GM21528 (cell line): ENCODE results near the gene AMH.
A peak's percentile ranks its signal among the peaks of the same experiment; 100 is the strongest.

Experiments used
- ATAC-seq: cut with Tn5 transposase; IDR thresholded peaks from one replicate; pipeline ENCODE4 v1.9.1; 2021; ENCODE audit warnings: mild to moderate bottlenecking, moderate library complexity; ENCODE audit not compliant: unreplicated experiment, low FRiP score

The AMH gene

DNA sequence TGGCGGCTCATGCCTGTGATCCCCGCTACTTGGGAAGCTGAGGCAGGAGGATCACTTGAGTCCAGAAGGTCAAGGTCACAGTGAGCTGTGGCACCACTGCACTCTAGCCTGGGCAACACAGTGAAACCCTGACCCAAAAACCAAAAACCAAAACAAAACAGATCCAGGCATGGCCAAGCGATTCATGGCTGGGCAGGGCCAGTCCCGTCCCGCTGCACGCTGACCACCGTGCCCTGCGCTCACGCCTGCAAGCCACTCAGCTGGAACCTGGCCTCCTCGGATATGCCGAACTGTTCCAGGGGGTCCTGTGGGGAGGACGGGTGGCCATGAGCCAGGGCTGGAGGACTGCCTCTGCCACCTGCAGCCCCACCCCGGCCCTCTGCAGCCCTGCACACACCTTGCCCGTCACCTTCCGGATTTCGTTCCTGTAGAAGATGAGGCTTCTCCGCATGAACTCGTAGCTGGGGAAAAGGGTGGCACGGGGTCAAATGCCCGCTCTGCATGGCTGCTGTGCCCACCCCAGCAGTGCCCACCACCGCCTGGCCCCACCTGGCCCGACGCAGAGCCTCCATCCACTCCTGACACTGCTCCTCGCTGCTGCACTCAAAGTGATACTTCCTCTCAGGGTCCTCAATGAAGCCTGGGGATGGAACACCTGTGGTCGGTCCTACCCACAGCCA, 15.4 kb upstream of the AMH start:
- no peak for ATAC-seq

GRCh38 chr19:2234996-2235380, 14.1 kb upstream of the AMH start:
- no peak for ATAC-seq

DNA sequence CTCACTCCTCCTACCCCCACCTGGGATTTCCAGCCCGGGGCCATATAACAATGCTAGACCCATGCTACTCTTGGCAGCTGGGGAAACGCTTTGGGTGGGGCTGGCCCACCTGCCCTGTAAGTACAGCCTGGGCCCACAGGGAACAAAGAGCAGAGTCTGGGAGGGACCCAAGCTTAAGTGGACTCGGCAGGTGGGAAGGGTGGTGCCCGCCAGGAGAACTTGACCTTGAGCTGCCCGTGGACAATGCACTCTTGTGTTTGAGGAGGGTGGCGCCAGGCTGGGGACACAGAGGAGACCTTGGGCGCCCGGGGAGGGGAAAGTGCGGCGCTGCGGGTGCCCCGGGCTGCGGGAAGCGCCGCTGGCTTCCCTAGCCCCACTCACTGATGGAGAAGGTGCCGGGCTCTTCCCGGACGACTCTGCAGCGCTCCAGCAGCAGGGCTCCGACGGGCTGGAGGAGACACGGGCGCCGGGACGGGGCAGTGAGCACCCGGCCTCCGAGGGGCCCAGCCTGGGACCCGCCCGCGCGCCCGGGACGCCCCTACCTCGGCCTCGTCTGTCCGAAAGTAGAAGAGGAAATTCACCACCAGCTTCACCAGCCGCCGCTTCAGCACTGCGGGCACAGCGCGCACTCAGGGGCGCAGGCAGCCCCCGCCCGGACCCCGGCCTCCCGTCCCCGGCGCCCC, 13.6 kb upstream of the AMH start:
- ATAC-seq: peak; percentile 24

GRCh38 chr19:2236064-2236313, 13.1 kb upstream of the AMH start:
- ATAC-seq: no peak

- peak; percentile 70 for ATAC-seq
Observed at GRCh38 chr19:2236314-2237050, 12.6 kb upstream of the AMH start, which contains the start of the genes PLEKHJ1 and SF3A2. PLEKHJ1 (minus strand) TSS chr19:2236329; CDS start chr19:2236248, 81 bp downstream. SF3A2 (plus strand) TSS chr19:2236824; CDS start chr19:2243419, 6,595 bp downstream.

- ATAC-seq: no peak
Observed at GRCh38 chr19:2237051-2237868, 11.9 kb upstream of the AMH start.

GRCh38 chr19:2237869-2238153, 11.3 kb upstream of the AMH start:
- ATAC-seq: no peak

- no peak for ATAC-seq
Observed at GRCh38 chr19:2239173-2239572, 9.9 kb upstream of the AMH start.

- no peak for ATAC-seq
Observed at GRCh38 chr19:2239771-2240770, 9.1 kb upstream of the AMH start.

DNA sequence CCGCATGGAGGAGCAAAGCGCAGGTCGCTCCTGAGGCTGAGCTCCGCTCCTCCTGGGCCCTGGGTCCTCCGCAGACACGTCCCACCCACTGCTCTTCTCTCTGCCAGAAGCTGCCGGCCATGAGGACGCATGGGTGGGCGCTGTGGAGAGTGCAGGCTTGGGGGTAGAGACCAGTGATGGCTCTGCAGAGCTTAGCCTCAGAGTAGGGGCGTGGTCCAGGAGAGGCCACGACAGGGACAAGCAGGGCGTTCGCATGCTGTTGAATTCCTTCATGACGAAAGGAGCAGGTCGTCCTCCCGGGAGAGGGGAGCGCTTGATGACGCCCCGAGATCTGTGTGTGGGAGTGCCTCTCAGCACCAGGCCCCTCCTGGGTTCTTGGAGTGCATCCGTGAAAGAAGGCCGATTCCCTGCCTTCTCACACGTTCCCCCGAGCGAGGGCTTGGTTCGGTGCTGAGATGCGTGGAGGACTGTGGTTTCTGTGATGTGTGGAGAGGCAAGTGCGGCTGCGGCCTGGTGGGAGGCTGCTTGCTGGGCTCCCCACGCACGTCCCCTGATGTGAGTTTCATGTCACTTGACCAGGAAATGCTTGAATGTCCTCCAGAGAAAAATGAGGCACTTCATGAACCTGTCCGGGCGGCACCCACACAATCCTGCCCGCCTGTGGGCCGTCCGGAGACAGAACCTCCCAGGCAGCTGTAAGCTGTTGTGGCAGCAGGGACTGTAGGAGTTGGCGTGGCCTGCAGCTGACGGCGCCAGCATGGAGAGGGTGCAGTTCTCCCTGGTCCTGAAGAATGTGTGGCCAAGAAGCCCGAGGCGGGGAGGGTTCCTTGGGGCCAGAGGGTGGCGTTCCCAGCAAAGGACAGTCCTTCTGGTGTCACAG, 8.0 kb upstream of the AMH start:
- no peak for ATAC-seq

DNA sequence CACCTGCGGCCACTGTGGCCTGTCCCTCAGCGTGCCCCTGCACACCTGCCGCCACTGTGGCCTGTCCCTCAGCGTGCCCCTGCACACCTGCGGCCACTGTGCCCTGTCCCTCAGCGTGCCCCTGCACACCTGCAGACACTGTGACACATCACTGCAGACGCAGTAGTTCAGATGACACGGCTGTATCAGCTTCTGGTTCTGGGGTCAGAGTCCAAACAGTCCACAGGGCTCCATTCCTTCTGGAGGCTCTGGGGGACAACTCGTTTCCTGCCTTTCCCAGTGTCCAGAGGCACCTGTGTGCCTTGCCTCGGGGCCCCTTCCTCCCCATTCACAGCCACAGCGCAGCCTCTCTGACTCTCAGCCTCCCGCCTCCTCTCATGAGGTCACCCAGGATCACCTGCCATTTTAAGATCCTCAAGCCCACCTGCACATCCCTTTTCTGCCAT, 7.0 kb upstream of the AMH start:
- ATAC-seq: no peak

DNA sequence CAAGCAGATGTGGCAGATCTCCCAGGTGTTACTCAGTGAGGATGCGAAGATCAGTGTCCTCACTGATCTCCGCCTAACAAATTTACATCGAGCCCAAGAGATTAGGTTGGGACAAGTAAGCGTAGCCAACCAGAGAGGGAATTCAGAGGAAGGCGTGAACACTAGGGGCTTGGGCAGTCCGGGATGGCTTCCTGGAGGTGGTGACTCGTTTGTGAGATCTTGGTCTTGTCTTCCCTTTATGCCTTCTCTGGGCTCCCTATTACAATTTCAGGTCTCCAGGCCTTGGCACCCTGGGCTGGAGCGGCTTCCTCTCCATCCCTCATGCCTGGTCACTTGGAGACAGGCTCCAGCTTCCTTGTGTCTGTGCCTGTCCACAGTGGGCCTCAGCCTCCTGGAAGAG, 6.3 kb upstream of the AMH start:
- no peak for ATAC-seq

- no peak for ATAC-seq
Observed at GRCh38 chr19:2243274-2244124, 5.6 kb upstream of the AMH start.

DNA sequence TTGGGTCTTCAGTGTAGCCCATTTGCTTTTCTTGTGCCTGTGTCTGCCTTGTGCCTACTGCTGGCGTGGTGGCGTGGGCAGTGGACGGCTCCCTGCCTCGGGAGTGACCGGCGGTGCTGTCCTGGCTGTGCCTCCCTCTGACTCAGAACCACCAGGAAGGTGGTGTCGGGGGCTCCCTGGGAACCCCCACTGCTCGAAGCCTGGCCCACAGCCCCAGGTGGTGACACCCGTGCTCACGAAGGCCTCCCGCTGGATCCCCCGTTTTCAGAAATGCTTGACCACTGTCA, 5.1 kb upstream of the AMH start:
- no peak for ATAC-seq

DNA sequence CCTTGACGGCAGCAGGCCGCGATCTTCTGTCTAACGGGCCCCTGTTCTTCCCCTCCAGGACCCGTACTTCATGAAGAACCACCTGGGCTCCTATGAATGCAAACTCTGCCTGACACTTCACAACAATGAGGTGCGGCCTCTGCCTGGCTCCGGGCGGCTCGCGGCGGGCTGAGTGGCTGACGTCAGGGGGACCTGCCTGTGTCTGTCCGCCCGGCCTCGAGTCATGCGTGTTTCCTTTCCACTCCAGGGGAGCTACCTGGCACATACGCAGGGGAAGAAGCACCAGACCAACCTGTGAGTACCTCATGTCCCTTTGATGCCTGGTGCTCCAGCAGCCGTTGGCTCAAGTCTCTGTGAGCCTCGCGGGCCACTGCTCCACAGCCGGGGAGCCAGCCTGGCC, 4.6 kb upstream of the AMH start:
- no peak for ATAC-seq

DNA sequence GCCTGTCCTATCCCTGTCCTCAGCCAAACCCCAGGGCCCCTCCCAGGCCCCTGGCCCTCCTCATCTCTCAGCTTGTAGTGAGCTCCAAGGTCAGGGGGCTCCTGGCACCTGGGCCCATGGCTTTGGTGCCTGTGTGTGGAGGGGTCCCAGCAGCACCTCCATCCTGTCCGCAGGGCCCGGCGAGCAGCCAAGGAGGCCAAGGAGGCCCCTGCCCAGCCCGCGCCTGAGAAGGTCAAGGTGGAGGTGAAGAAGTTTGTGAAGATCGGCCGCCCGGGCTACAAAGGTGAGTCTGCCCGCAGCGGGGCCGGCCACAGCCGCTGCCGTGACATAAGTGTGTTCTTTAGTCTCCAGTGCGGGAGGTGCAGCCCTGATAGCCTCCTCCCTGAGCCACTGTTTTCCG, 3.9 kb upstream of the AMH start:
- ATAC-seq: no peak

GRCh38 chr19:2246014-2246620, 3.0 kb upstream of the AMH start:
- ATAC-seq: no peak

GRCh38 chr19:2246801-2247361, 2.2 kb upstream of the AMH start:
- no peak for ATAC-seq
